ENCODE measurements around the gene LMX1B.
A peak's percentile ranks its signal among the peaks of the same experiment; 100 is the strongest.

LMX1B gene

GRCh38 chr9:126604059-126605055 is 9.4 kb upstream of the LMX1B start:
- no peak for DNase-seq (ENCODE audit: low read depth)

- no peak for DNase-seq (ENCODE audit: low read depth)
These were observed 7.8 kb upstream of the LMX1B start for GRCh38 chr9:126605792-126606482.

- no peak for DNase-seq (ENCODE audit: low read depth)
These were observed 7.3 kb upstream of the LMX1B start for GRCh38 chr9:126606483-126606870.

DNA sequence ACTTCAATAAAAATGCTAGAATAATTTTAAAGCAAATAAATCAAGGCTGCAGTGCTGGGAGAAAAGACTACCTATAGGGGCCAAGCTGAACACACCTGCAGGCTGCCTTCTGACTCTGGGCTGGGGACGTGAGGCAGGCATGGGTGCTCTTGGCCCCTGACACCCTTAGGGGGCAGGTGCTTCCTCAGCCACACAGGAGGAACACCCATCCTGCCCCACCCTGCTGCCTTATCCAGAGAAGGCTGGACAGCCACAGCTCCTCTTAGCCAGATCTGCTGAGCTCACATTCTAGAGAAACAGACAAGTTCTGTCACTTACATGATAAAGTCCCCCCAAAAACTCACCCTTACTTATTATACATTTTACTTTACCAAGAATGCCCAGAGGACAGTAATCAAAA is 6.6 kb upstream of the LMX1B start:
- no peak for DNase-seq (ENCODE audit: low read depth)

- DNase-seq (ENCODE audit: low read depth) = no peak
These were observed 6.0 kb upstream of the LMX1B start for GRCh38 chr9:126607731-126608130.

DNA sequence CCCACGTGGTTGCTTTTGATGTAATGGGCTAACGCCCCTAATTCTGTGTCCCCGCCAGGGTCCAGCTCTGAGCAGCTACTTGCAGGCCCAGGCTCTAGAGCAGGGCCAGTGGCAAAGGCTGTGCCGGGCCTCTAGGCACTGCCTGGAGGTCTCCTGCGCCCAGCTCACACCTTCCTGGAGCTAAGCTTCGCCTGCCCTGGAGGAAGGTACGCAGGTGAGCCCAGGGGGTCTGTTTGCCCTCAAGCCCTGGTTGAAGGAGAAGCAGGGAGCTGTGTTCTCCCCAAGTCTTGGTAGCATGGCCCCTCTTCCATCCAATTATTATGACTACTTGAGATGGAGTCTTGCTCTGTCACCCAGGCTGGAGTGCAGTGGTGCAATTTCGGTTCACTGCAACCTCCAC is 5.2 kb upstream of the LMX1B start:
- DNase-seq (ENCODE audit: low read depth) = no peak

DNA sequence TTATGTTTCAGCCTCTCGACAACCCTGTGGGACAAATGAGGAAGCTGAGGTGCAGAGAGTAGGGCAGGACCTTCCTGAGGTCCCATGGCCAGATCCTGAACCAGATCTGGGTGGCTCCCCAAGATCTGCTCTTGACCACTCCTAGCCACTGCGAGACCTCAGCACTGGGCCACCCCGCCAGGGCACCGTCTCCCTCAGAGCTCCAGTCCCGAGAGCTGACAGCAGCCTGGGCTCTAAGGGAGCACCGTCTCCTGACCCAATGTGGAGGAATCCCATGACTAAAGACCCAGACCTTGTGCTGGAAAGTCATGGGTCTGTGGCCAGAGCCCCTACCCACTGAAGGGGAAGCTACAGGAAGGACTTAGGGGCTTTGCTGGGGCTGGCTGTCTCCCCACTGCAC is 4.5 kb upstream of the LMX1B start:
- DNase-seq (ENCODE audit: low read depth) = no peak

DNA sequence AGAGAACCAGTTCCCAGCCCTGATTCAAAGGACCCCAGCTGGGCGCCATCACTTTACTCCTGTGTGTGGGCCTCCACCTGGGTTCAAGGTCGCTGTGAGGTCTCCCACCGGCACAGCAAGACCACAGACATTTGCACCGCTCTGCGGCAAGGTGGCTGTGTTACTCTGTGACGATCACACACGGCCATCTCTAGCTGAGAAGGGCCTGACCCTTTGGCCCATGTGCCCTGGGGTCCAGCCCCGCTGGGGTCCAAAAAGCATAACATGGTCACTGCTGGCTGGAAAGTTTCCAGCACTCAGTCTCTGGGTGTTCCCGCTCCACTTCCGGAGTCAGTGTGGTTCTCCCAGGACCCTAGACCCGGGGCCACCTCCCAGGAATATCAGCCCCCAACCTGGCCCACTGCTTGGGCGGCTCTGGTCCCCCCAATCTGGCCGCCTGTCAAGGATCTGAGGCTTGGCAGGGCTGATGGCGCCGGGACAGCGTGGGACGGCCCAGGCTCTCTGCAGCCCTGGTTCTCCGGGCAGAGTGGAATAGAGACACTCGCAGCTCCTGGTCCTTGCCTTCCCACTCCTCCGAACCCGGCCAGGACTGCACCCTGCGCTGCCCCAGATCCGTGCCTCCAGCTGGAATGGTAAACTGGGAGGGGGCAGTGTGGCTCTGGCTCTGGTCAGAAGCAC is 3.9 kb upstream of the LMX1B start:
- no peak for DNase-seq (ENCODE audit: low read depth)

- no peak for DNase-seq (ENCODE audit: low read depth)
These were observed 2.5 kb upstream of the LMX1B start for GRCh38 chr9:126611193-126611591.

DNA sequence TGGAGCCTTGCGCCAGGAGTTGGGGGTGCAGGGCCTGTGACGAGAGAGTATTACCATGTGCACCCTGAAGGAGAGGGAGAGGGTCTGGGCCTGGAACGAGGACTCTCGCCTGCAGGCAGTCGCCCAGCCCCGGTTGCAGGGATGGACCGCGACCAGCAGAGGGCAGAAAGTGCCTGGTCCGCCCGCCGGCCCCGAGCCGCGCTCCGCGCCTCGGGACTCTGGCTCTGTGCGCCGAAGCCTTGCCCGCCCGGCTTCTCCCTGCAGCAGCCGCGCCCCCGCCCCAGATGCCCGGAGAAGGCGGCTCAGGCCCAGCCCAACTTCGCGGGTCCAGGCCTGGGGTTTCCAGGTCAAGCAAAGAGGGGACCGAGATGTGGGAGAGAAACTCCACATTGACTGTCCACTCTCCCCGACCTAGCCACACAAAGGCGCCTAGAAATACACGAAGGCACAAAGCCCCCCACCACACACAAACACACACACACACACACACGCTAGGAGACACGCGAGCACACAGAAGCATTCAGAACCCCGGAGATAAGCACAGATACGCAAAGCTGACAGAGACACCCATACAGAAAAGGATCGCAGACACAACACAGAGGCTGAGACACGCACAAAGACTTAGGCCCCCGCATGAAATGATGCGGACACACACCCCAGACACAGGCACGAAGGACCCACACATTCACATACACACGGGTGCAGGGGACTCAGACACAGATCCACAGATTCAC is 2.0 kb upstream of the LMX1B start:
- DNase-seq (ENCODE audit: low read depth) = peak; percentile 65

GRCh38 chr9:126612326-126612812 is 1.4 kb upstream of the LMX1B start:
- no peak for DNase-seq (ENCODE audit: low read depth)

DNA sequence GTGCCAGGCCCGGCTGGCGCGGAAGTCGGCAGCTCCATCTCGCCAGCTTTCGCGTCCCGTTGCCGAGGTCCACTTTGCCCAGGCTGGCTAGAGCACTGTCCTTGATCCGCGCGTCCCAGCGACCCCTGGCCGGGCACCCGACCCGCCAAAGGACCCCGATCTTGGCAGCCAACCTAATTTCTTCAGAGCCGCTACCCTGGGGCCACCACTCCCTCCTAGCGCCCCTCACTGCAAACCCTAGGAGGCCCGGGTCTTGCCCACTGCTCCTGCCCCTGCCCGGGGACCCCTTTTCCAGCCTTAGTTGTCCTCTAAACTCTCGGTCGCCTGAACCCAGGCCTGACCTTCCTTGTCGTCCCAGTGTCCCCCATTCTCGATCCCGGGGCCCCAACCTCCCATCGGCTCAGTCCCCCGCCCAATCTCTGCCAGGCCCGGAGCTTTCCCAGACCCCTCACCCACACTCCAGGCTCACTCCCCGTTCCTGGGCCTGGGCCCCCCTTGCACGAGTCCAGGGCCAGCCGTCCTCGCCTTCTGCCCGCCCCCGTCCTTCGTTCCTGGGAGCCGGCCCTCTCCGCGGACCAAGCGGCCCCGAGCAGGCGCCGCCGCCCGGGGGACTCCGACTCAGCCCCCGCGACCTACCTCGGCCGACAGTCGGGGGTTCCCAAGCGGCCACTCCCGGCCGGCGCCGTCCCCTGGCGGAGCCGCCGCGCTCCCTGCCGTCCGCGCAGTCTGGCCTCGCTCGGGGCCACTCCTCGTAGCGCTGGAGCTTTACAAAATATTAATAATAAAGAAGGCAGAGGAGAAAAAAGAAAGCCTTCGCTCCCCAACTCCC is 701 bp upstream of the LMX1B start:
- no peak for DNase-seq (ENCODE audit: low read depth)

- DNase-seq (ENCODE audit: low read depth) = no peak
These were observed 343 bp downstream of the LMX1B start for GRCh38 chr9:126614088-126614454.

DNA sequence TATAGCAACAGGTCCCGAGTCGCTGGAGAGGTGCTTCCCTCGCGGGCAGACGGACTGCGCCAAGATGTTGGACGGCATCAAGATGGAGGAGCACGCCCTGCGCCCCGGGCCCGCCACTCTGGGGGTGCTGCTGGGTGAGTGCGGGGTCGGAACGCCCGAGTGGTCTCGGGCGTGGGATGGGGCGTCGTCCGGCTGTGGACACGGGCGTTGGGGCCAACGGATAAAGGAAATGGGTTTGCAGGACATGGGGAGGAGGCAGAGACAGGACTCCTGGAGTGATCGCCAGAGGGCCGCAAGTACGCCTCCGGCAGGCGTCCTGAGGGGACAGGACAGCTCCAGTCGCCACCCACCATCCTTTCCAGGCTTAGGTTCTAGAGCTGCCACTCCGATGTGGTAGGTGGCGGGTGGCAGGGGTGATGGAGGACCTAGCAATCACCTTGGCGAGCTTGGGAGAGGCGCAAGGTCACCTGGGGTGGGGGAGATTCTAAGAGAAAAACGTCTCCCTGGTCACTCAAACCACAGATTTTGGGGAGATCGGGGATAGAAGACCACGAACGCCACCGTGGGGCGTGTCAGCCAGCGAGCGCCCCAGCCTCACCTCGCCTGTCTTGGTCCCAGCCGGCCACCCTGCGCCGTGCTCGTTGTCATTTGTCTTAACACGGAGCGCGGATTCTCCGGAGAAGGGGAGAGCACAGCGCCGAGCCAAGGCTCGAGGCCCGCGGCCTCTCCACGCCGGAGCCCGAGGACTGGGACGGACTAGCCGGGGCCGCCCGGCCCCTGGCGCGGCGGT is 922 bp downstream of the LMX1B start:
- DNase-seq (ENCODE audit: low read depth) = no peak

GRCh38 chr9:126615245-126615790 is 1.6 kb downstream of the LMX1B start:
- peak; percentile 15 for DNase-seq (ENCODE audit: low read depth)

DNA sequence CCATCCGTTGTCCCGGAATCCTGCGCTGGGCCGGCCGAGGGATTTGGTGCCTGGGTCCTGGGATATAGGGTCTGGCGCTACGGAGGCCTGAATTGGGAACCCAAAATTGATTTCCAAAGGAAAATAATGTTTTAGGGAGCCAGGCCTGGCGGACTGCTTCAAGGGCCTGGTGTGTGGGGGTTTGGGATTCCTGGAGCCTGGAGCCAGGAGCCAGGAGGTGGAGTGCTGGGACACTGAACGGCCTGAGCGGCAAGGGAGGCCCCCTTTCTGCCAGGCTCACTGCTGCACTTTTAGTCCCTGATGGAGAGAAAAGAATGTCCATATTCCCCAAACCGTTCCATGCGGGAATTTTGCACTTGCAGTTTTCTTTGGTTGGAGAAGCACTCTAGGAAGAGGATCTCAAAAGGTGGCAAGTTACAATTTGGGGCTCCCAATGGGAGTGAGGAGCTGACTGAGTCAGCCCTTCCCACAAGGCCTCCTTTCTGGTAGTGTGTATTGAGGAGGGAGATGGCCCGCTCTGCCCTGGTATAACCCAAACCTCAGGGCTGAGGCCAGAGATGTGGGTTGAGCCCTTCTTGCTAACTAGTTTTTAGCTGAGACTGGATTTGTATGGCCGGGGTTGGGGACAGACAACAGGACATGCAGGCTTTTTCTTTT is 2.2 kb downstream of the LMX1B start:
- no peak for DNase-seq (ENCODE audit: low read depth)

GRCh38 chr9:126616521-126616976 is 2.8 kb downstream of the LMX1B start:
- DNase-seq (ENCODE audit: low read depth) = no peak

DNA sequence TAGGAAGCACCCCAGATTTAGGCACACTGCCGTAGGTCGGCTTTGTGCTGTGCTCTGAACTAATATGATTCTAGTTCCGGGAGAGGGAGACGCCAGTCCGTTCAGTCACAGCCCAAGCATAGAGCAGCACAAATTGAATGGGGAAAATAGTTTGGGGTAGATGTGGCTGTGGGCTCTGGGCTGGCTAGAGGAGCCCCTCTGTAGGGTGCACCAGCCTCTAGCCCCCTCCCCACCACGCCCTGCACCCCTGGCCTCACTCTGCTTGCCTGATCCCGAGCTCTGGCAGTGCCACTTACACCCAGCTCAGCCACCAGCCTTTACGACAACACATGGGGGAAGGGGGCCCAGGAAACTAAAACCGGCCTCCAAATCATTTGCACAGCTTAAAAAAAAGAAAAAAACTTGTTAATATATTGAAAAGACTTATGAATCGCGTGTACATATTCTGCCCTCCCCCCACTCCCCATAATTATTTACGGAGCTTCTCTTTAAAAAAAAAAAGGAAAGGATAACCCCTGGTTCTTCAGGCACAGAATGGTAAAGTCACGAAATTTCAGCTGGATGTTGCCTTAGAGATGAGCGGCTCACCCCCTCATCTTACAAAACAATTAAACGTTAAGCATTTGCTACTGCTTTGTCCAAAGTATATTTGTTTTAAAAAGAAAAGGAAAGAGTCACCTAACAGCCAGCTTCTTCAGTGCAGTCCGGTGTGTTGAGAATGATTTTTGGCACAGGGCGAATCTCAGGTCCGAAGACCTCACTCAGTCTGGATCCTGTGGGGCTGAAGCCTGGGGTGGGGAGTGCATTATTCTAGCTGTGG is 3.5 kb downstream of the LMX1B start:
- DNase-seq (ENCODE audit: low read depth) = no peak

All from activated T-cell treated with anti-CD3 and anti-CD28 coated beads for 24 hours (primary cell).